BLaER1 treated with 17β-estradiol and CSF1 and Interleukin-3, amounts not matched to agents 10 nM and 100 nM (cell line): ENCODE results near the gene ARHGAP35.
"Not testable (repeated sequence)": the region's sequence is repeated elsewhere in the genome, so short reads cannot be mapped to it uniquely, and the experiment has no call there.

Source experiments
- H3K27ac ChIP-seq, 11 experiments: shearing (Covaris generic); formaldehyde crosslinking; 2 replicates each; pipeline ENCODE4 v1.8.1; 2022
- H3K27me3 ChIP-seq, 11 experiments: shearing (Covaris generic); formaldehyde crosslinking; 2 replicates each; pipeline ENCODE4 v1.8.1; 2022
- H3K36me3 ChIP-seq, 11 experiments: shearing (Covaris generic); formaldehyde crosslinking; 2 replicates each; pipeline ENCODE4 v1.8.1; 2022
- H3K4me1 ChIP-seq, 10 experiments: shearing (Covaris generic); formaldehyde crosslinking; 2 replicates each; pipeline ENCODE4 v1.8.1; 2022
- H3K4me2 ChIP-seq, 11 experiments: shearing (Covaris generic); formaldehyde crosslinking; 2 replicates each; pipeline ENCODE4 v1.8.1; 2022
- H3K4me3 ChIP-seq, 10 experiments: shearing (Covaris generic); formaldehyde crosslinking; 2 replicates each; pipeline ENCODE4 v1.8.1; 2022
- H3K9ac ChIP-seq, 11 experiments: shearing (Covaris generic); formaldehyde crosslinking; 2 replicates each; pipeline ENCODE4 v1.8.1; 2022
- H3K9me3 ChIP-seq, 11 experiments: shearing (Covaris generic); formaldehyde crosslinking; replicated peaks in 1 of 11; 2 replicates each; pipeline ENCODE4 v1.8.1; 2022
- H4K20me1 ChIP-seq, 11 experiments: shearing (Covaris generic); formaldehyde crosslinking; 2 replicates each; pipeline ENCODE4 v1.8.1; 2022
- Cebpa-rat ChIP-seq, 11 experiments: shearing (Covaris generic); IDR thresholded peaks; 2 replicates each; pipeline ENCODE4 v1.8.1; 2022

The ARHGAP35 gene

GRCh38 chr19:46849610-46850009 is 11.2 kb upstream of the ARHGAP35 start:
- H3K9ac ChIP-seq: peak overlapping the region; percentile 79 to 91 (median 88)
- peak overlapping the region; percentile 70 to 95 (median 82) for H3K4me3 ChIP-seq
- peaks cover 12 to 47% (median 30%) of the 10 kb centered on the region in 10 experiments for H3K4me1 ChIP-seq
- TF ChIP-seq Cebpa-rat (IDR thresholded peaks at IDR 0.05): no peak
- H3K4me2 ChIP-seq: peak overlapping the region; percentile 84 to 99 (median 96)
- no peaks in the 10 kb centered on the region for H3K9me3 ChIP-seq
- H3K36me3 ChIP-seq: peaks cover 13 to 32% (median 25%) of the 10 kb centered on the region in 11 experiments
- H3K27me3 ChIP-seq: no peaks in the 10 kb centered on the region
- H3K27ac ChIP-seq: peak overlapping the region; percentile 64 to 93 (median 81)
- peaks cover 5 to 54% (median 36%) of the 10 kb centered on the region in 11 experiments; a peak in 18 of 22 replicates for H4K20me1 ChIP-seq

GRCh38 chr19:46850228-46851203 is 10.3 kb upstream of the ARHGAP35 start, which contains the start of gene AP2S1:
Gene AP2S1 (minus strand): TSS chr19:46850846. CDS start chr19:46850766, 80 bp downstream.
- Histone ChIP-seq H3K9me3 (no peaks in the 10 kb centered on the region), H3K27me3 (no peaks in the 10 kb centered on the region), H3K27ac (peak within 1 kb of the TSS; percentile 64 to 93 (median 81)), H3K36me3 (peaks cover 10 to 23% (median 16%) of the 10 kb centered on the region in 11 experiments; a peak in 20 of 22 replicates), H3K9ac (peak within 1 kb of the TSS; percentile 79 to 91 (median 88)), H4K20me1 (peaks cover 5 to 45% (median 36%) of the 10 kb centered on the region in 11 experiments; a peak in 18 of 22 replicates), H3K4me1 (peaks cover 14 to 48% (median 34%) of the 10 kb centered on the region in 10 experiments), H3K4me2 (peak within 1 kb of the TSS; percentile 84 to 99 (median 96)), H3K4me3 (peak within 1 kb of the TSS; percentile 70 to 95 (median 82))
- TF ChIP-seq Cebpa-rat (IDR thresholded peaks at IDR 0.05): no peak

- Histone ChIP-seq H3K27ac (no peak overlapping the region), H3K36me3 (peaks cover 0 to 7% (median 3%) of the 10 kb centered on the region in 11 experiments; a peak in 15 of 22 replicates), H3K9ac (no peak overlapping the region), H3K9me3 (no peaks in the 10 kb centered on the region), H4K20me1 (peaks cover 5 to 24% (median 21%) of the 10 kb centered on the region in 11 experiments; a peak in 16 of 22 replicates), H3K27me3 (no peaks in the 10 kb centered on the region), H3K4me1 (peaks cover 34 to 45% (median 39%) of the 10 kb centered on the region in 10 experiments), H3K4me3 (no peak overlapping the region), H3K4me2 (no peak overlapping the region)
- no peak for TF ChIP-seq Cebpa-rat (IDR thresholded peaks at IDR 0.05)
Measured at GRCh38 chr19:46852830-46853229, 8.0 kb upstream of the ARHGAP35 start.

- H3K9me3 ChIP-seq, H4K20me1 ChIP-seq, H3K4me2 ChIP-seq, H3K4me3 ChIP-seq, H3K27ac ChIP-seq, H3K27me3 ChIP-seq, H3K36me3 ChIP-seq, H3K9ac ChIP-seq: not testable (repeated sequence)
- peaks cover 36 to 48% (median 45%) of the 10 kb centered on the region in 10 experiments for H3K4me1 ChIP-seq
Measured at GRCh38 chr19:46854698-46855097, 6.1 kb upstream of the ARHGAP35 start.

GRCh38 chr19:46856062-46857022 is 4.5 kb upstream of the ARHGAP35 start:
- no peaks in the 10 kb centered on the region for H3K36me3 ChIP-seq
- no peaks in the 10 kb centered on the region for H3K9me3 ChIP-seq
- H3K4me1 ChIP-seq: peaks cover 36 to 46% (median 44%) of the 10 kb centered on the region in 10 experiments
- peak overlapping the region; percentile 75 to 99 (median 88) for H3K4me2 ChIP-seq
- TF ChIP-seq Cebpa-rat (IDR thresholded peaks at IDR 0.05): peak in 10 of 11 experiments; percentile 9 to 98 (median 88); a peak in 16 of 22 replicates
- peak overlapping the region; percentile 41 to 69 (median 56) for H3K4me3 ChIP-seq
- peak overlapping the region; percentile 41 to 100 (median 98); a peak in 21 of 22 replicates for H3K27ac ChIP-seq
- no peaks in the 10 kb centered on the region for H3K27me3 ChIP-seq
- peaks cover 0 to under 1% (median 0%) of the 10 kb centered on the region in 11 experiments; a peak in 2 of 22 replicates for H4K20me1 ChIP-seq
- peak overlapping the region; percentile 55 to 99 (median 80); a peak in 21 of 22 replicates for H3K9ac ChIP-seq

- no peaks in the 10 kb centered on the region for H3K27me3 ChIP-seq
- H3K4me1 ChIP-seq: peaks cover 63 to 72% (median 70%) of the 10 kb centered on the region in 10 experiments
- peak in 1 of 11 experiments; percentile 71; a peak in 1 of 22 replicates for TF ChIP-seq Cebpa-rat (IDR thresholded peaks at IDR 0.05)
- H3K4me3 ChIP-seq: peak overlapping the region in 9 of 10 experiments; percentile 30 to 88 (median 84); a peak in 15 of 20 replicates
- peak overlapping the region in 9 of 11 experiments; percentile 54 to 99 (median 98); a peak in 18 of 22 replicates for H3K9ac ChIP-seq
- peak overlapping the region; percentile 68 to 99 (median 90) for H3K4me2 ChIP-seq
- no peaks in the 10 kb centered on the region for H3K9me3 ChIP-seq
- peaks cover 0 to 10% (median 0%) of the 10 kb centered on the region in 11 experiments; a peak in 5 of 22 replicates for H3K36me3 ChIP-seq
- peak overlapping the region in 9 of 11 experiments; percentile 96 to 100 (median 99); a peak in 18 of 22 replicates for H3K27ac ChIP-seq
- peaks cover 28 to 34% (median 32%) of the 10 kb centered on the region in 11 experiments; a peak in 21 of 22 replicates for H4K20me1 ChIP-seq
Measured at GRCh38 chr19:46859637-46860124, 1.1 kb upstream of the ARHGAP35 start.

- Histone ChIP-seq H3K27me3 (no peaks in the 10 kb centered on the region), H3K4me1 (peaks cover 69 to 76% (median 74%) of the 10 kb centered on the region in 10 experiments), H3K27ac (peak overlapping the region; percentile 77 to 100 (median 99)), H3K9me3 (no peaks in the 10 kb centered on the region), H3K4me2 (peak overlapping the region; percentile 68 to 99 (median 90)), H3K9ac (peak overlapping the region; percentile 90 to 99 (median 97)), H3K4me3 (peak overlapping the region; percentile 65 to 89 (median 85)), H3K36me3 (peaks cover 0 to 16% (median 5%) of the 10 kb centered on the region in 11 experiments; a peak in 12 of 22 replicates), H4K20me1 (peaks cover 34 to 40% (median 38%) of the 10 kb centered on the region in 11 experiments; a peak in 21 of 22 replicates)
- no peak for TF ChIP-seq Cebpa-rat (IDR thresholded peaks at IDR 0.05)
Measured at GRCh38 chr19:46860125-46860845, 512 bp upstream of the ARHGAP35 start.
